Right ventricle myocardium inferior (tissue), 1 donor: ENCODE measurements around the gene PRR33. TPM values are rescaled to one million over a fixed set of nuclear protein-coding genes. Genes with fewer than 3 reads are reported as not detected.

Source experiments
- ATAC-seq: fragments of 200-7000 bp; cut with Tn5 transposase; one replicate; pipeline ENCODE4 v1.9.1; 2020; ENCODE audit warnings: mild to moderate bottlenecking, moderate library complexity
- DNase-seq: peaks from one replicate; pipeline ENCODE4 v3.0.0; 2021; ENCODE audit errors: missing footprints
- intact Hi-C: fragments of 100-400 bp; cut with DNase I; formaldehyde crosslinking; loops from one replicate; pipeline ENCODE4 v1.11.0; 2022
- total RNA-seq: library from RNA; stranded (reverse); fragmentation: NEBNext Ultra II Directional; extraction: Animal tissue kit (Norgen Biotek cat#: 25700); gene quantifications from one replicate; pipeline ENCODE4 v1.2.1, GENCODE V29; 2021
- donor health status: DM: no; HTN: yes; CAD: no; lungs with severe emphysema.

The PRR33 gene
- total RNA-seq, 1 donor from 2014 or later = 5.0 TPM

- intact Hi-C loops = no loop called here
- ATAC-seq (no peak), DNase-seq (peak; percentile 11)
These were observed 38.1 kb upstream of the PRR33 start for GRCh38 chr11:1929621-1930461.

GRCh38 chr11:1928891-1929541 lies 37.3 kb upstream of the PRR33 start:
- DNase-seq = peak; percentile 53
- intact Hi-C loops = no loop called here

GRCh38 chr11:1928470-1928890 lies 36.8 kb upstream of the PRR33 start:
- no peak for ATAC-seq
- intact Hi-C loops = no loop called here
- peak; percentile 63 for DNase-seq

More at GRCh38 chr11:1928891-1929541, 37.3 kb upstream of the PRR33 start:
- no peak for ATAC-seq

GRCh38 chr11:1927848-1928469 lies 36.3 kb upstream of the PRR33 start:
- DNase-seq (peak; percentile 48), ATAC-seq (no peak)
- intact Hi-C loops = no loop called here

GRCh38 chr11:1927026-1927847 lies 35.5 kb upstream of the PRR33 start:
- ATAC-seq (peak; percentile 65), DNase-seq (peak; percentile 66)
- intact Hi-C loops = no loop called here

- ATAC-seq (no peak), DNase-seq (peak; percentile 46)
- intact Hi-C loops = no loop called here
These were observed 34.7 kb upstream of the PRR33 start for GRCh38 chr11:1926156-1927025.

GRCh38 chr11:1925373-1926155 lies 33.9 kb upstream of the PRR33 start:
- DNase-seq (peak; percentile 40), ATAC-seq (no peak)
- intact Hi-C loops = no loop called here

- no peak for ATAC-seq
- intact Hi-C loops = no loop called here
- peak; percentile 48 for DNase-seq
These were observed 33.1 kb upstream of the PRR33 start for GRCh38 chr11:1924646-1925372.

- DNase-seq (peak; percentile 45), ATAC-seq (no peak)
- intact Hi-C loops = no loop called here
These were observed 32.5 kb upstream of the PRR33 start for GRCh38 chr11:1924181-1924580.

- DNase-seq (peak; percentile 45), ATAC-seq (no peak)
- intact Hi-C loops = no loop called here
These were observed 31.7 kb upstream of the PRR33 start for GRCh38 chr11:1923201-1923956.

GRCh38 chr11:1922481-1923081 lies 30.9 kb upstream of the PRR33 start:
- no peak for ATAC-seq
- intact Hi-C loops = no loop called here
- DNase-seq = peak; percentile 51

GRCh38 chr11:1921574-1922141 lies 30.0 kb upstream of the PRR33 start:
- intact Hi-C loops = no loop called here
- peak; percentile 12 for ATAC-seq
- peak; percentile 70 for DNase-seq

GRCh38 chr11:1920909-1921573 lies 29.3 kb upstream of the PRR33 start:
- DNase-seq (peak; percentile 52), ATAC-seq (no peak)
- intact Hi-C loops = no loop called here

- no peak for ATAC-seq
- peak; percentile 60 for DNase-seq
These were observed 28.6 kb upstream of the PRR33 start for GRCh38 chr11:1920128-1920908.

More at GRCh38 chr11:1920128-1920908, 28.6 kb upstream of the PRR33 start:
- intact Hi-C loops = no loop called here
